Skeletal muscle tissue (tissue), 4 donors: ENCODE results near the gene CFAP46. TPM values are rescaled to one million over a fixed set of nuclear protein-coding genes. Genes with fewer than 3 reads are reported as not detected.

Experiments used
- H3K27ac ChIP-seq: one replicate; pipeline ENCODE4 v1.7.0; 2013; ENCODE audit warnings: mild to moderate bottlenecking, low read depth, low read length, inconsistent platforms
- H3K27me3 ChIP-seq, 3 donors: one replicate each; pipeline ENCODE4 v1.7.0; 2013; ENCODE audit warnings: low read length in 3 of 3; ENCODE audit not compliant: control insufficient read depth in 3 of 3, insufficient read depth in 3 of 3
- H3K36me3 ChIP-seq, 3 donors: one replicate each; pipeline ENCODE4 v1.7.0; 2013; ENCODE audit warnings: low read length in 3 of 3; ENCODE audit not compliant: control insufficient read depth in 3 of 3, insufficient read depth in 3 of 3
- H3K4me1 ChIP-seq, 3 donors: one replicate each; pipeline ENCODE4 v1.7.0; 2013; ENCODE audit warnings: low read length in 3 of 3, mild to moderate bottlenecking in 3 of 3; ENCODE audit not compliant: control insufficient read depth in 3 of 3, insufficient read depth in 3 of 3
- H3K4me3 ChIP-seq, 3 donors: one replicate each; pipeline ENCODE4 v1.7.0; 2013; ENCODE audit warnings: low read length in 3 of 3
- H3K9ac ChIP-seq, 3 donors: one replicate each; pipeline ENCODE4 v1.7.0; 2013; ENCODE audit warnings: low read length in 3 of 3, mild to moderate bottlenecking in 3 of 3, moderate library complexity in 2 of 3, low read depth in 1 of 3
- H3K9me3 ChIP-seq, 3 donors: one replicate each; pipeline ENCODE4 v1.7.0; 2013; ENCODE audit warnings: low read length in 3 of 3; ENCODE audit not compliant: control insufficient read depth in 3 of 3
- total RNA-seq: library from RNA; depleted of rRNA; stranded (reverse); fragments of >200 nt; gene quantifications from one replicate; pipeline ENCODE4 v1.2.3, GENCODE V29; 2014
- donor health status: Osteomylitis.

Gene CFAP46
- total RNA-seq, 1 donor from 2014 or later = not detected

GRCh38 chr10:132865171-132865631 is 77.2 kb downstream of the CFAP46 start:
- no peak overlapping the region for H3K4me3 ChIP-seq
- no peaks in the 10 kb centered on the region for H3K36me3 ChIP-seq
- H3K27me3 ChIP-seq = peaks cover 44 to 64% (median 56%) of the 10 kb centered on the region in 3 donors
- H3K27ac ChIP-seq = no peak overlapping the region
- no peaks in the 10 kb centered on the region for H3K4me1 ChIP-seq
- H3K9me3 ChIP-seq = no peaks in the 10 kb centered on the region
- no peak overlapping the region for H3K9ac ChIP-seq

GRCh38 chr10:132862485-132863420 is 79.6 kb downstream of the CFAP46 start:
- H3K9ac ChIP-seq = no peak overlapping the region
- no peak overlapping the region for H3K27ac ChIP-seq
- no peaks in the 10 kb centered on the region for H3K4me1 ChIP-seq
- H3K27me3 ChIP-seq = peaks cover 48 to 56% (median 49%) of the 10 kb centered on the region in 3 donors
- no peaks in the 10 kb centered on the region for H3K36me3 ChIP-seq
- H3K4me3 ChIP-seq = no peak overlapping the region
- no peaks in the 10 kb centered on the region for H3K9me3 ChIP-seq

DNA sequence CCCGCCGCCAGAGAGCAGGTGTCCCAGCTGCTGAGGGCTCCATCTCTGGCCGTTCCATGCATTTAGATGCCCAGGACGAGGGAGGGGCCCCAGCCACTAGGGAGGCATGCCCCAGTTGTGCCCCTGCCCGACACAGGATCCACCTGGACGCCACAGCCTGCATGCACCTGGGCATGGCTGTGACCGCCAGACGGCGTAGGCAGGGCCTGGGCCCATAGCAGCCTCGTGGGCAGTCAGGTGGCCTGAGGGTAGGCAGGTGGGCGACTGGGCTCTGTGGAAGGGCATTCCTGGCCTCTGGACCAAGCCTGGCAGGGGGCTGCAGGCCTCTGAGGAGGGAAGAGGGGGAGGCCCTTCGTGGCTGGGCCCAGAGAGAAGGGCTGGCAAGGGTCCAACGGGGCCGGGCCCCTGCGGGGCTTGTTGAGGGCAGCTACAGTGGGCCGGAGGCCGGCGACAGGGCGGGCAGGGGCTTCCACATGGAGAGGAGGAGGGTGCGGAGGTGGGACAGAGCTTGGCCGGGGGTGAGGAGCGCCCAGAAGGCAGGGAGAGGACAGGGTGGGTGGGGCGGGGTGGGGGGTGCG is 80.4 kb downstream of the CFAP46 start:
- no peak overlapping the region for H3K4me3 ChIP-seq
- H3K4me1 ChIP-seq = no peaks in the 10 kb centered on the region
- no peaks in the 10 kb centered on the region for H3K36me3 ChIP-seq
- H3K27ac ChIP-seq = no peak overlapping the region
- no peaks in the 10 kb centered on the region for H3K9me3 ChIP-seq
- peaks cover 48 to 57% (median 51%) of the 10 kb centered on the region in 3 donors for H3K27me3 ChIP-seq
- H3K9ac ChIP-seq = no peak overlapping the region

DNA sequence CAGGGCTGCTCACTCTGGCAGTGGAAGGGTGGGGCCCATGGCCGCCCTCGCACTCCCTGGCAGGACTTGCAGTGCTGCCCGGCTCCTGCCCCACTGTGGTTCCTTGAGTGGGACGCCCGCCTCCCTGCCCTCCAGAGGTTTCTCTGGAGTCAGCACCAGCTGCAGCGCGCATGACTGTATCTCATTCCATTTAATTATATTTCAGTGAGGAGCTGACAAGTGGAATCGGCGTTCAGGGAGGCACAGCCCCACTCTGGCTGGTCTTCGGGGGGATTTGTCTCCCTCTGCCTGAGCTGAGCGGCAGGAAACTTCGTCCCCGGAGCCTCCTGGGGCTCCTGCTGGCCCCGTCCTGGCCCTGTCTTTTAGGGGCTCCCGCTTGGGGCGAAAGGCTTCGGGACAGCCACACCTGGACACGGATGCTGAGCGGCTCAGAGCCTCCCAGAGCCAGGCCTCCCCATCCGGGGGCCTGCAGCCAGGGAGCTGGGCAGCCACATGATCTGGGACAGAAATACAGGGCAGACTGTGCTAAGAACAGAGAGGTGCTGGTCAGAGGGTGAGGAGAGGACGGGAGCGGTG is 81.2 kb downstream of the CFAP46 start:
- no peak overlapping the region for H3K27ac ChIP-seq
- H3K36me3 ChIP-seq = no peaks in the 10 kb centered on the region
- no peaks in the 10 kb centered on the region for H3K9me3 ChIP-seq
- no peaks in the 10 kb centered on the region for H3K4me1 ChIP-seq
- H3K27me3 ChIP-seq = peaks cover 48 to 59% (median 53%) of the 10 kb centered on the region in 3 donors
- H3K9ac ChIP-seq = peak overlapping the region in 1 of 3 donors; percentile 8
- no peak overlapping the region for H3K4me3 ChIP-seq

GRCh38 chr10:132860532-132860931 is 81.8 kb downstream of the CFAP46 start:
- Histone ChIP-seq H3K9ac (no peak overlapping the region), H3K36me3 (no peaks in the 10 kb centered on the region), H3K4me3 (no peak overlapping the region), H3K4me1 (no peaks in the 10 kb centered on the region), H3K27ac (no peak overlapping the region), H3K27me3 (peaks cover 48 to 60% (median 49%) of the 10 kb centered on the region in 3 donors), H3K9me3 (no peaks in the 10 kb centered on the region)

GRCh38 chr10:132859084-132859855 is 83.1 kb downstream of the CFAP46 start:
- Histone ChIP-seq H3K4me3 (no peak overlapping the region), H3K4me1 (no peaks in the 10 kb centered on the region), H3K27ac (no peak overlapping the region), H3K9ac (no peak overlapping the region), H3K36me3 (no peaks in the 10 kb centered on the region), H3K9me3 (no peaks in the 10 kb centered on the region), H3K27me3 (peaks cover 41 to 48% (median 42%) of the 10 kb centered on the region in 3 donors)

- Histone ChIP-seq H3K9me3 (no peaks in the 10 kb centered on the region), H3K27ac (no peak overlapping the region), H3K36me3 (no peaks in the 10 kb centered on the region), H3K4me1 (no peaks in the 10 kb centered on the region), H3K4me3 (no peak overlapping the region), H3K9ac (no peak overlapping the region), H3K27me3 (peaks cover 33 to 40% (median 34%) of the 10 kb centered on the region in 3 donors)
Observed at GRCh38 chr10:132858121-132859081, 84.0 kb downstream of the CFAP46 start.

- Histone ChIP-seq H3K4me3 (no peak overlapping the region), H3K9ac (no peak overlapping the region), H3K27ac (no peak overlapping the region), H3K27me3 (peaks cover 23 to 26% (median 26%) of the 10 kb centered on the region in 3 donors), H3K36me3 (no peaks in the 10 kb centered on the region), H3K4me1 (no peaks in the 10 kb centered on the region), H3K9me3 (no peaks in the 10 kb centered on the region)
Observed at GRCh38 chr10:132856869-132857524, 85.4 kb downstream of the CFAP46 start.
